PC-9 (cell line): ENCODE results near the gene ZNF556. TPM values are rescaled to one million over a fixed set of nuclear protein-coding genes. Genes with fewer than 3 reads are reported as not detected.
"Not testable (repeated sequence)": the region's sequence is repeated elsewhere in the genome, so short reads cannot be mapped to it uniquely, and the experiment has no call there.

Source experiments
- BruUV-seq: library from RNA; stranded (reverse); fragments of 400-500 nt; replicated peaks from 2 replicates; lab custom pipeline; 2021; lab: Mats Ljungman, UMichigan
- CTCF ChIA-PET: fragments of 300-600 bp; sonication (Branson Sonifier 250); formaldehyde crosslinking; loops from one replicate; lab custom pipeline; 2022; ENCODE audit warnings: antibody characterized with exemption; lab: Charles Lee
- POLR2A ChIA-PET: fragments of 300-600 bp; sonication (Branson Sonifier 250); formaldehyde crosslinking; loops from one replicate; lab custom pipeline; 2022; ENCODE audit warnings: antibody characterized with exemption; ENCODE audit not compliant: unreplicated experiment; lab: Charles Lee
- DNase-seq, 2 experiments: peaks; one replicate each; pipeline versions ENCODE4 v3.0.0 to v3.0.0-alpha.2; 2015 to 2022; ENCODE audit warnings: mixed read lengths in 1 of 2
- H2AFZ ChIP-seq: fragments of 200-600 bp; sonication (generic); 2 replicates; pipeline ENCODE4 v1.8.1; 2017; ENCODE audit warnings: antibody characterized with exemption
- H3F3A ChIP-seq: fragments of 200-600 bp; sonication (generic); 2 replicates; pipeline ENCODE4 v1.8.1; 2017; ENCODE audit warnings: antibody characterized with exemption, mild to moderate bottlenecking, low read depth; ENCODE audit not compliant: insufficient read depth
- H3K27ac ChIP-seq: fragments of 200-600 bp; sonication (generic); 2 replicates; pipeline ENCODE4 v1.6.1; 2016; ENCODE audit warnings: mixed run types
- H3K27me3 ChIP-seq: fragments of 200-600 bp; sonication (generic); 2 replicates; pipeline ENCODE4 v1.6.1; 2016; ENCODE audit warnings: low read depth, mixed run types; ENCODE audit not compliant: insufficient read depth
- H3K36me3 ChIP-seq: fragments of 200-600 bp; sonication (generic); 2 replicates; pipeline ENCODE4 v1.6.1; 2016; ENCODE audit warnings: low read depth, mixed run types
- H3K4me1 ChIP-seq: fragments of 200-600 bp; sonication (generic); replicated peaks from 2 replicates; pipeline ENCODE4 v1.6.1; 2016; ENCODE audit warnings: mixed run types; ENCODE audit not compliant: insufficient read depth
- H3K4me2 ChIP-seq: fragments of 200-600 bp; sonication (generic); 2 replicates; pipeline ENCODE4 v1.6.1; 2017; ENCODE audit warnings: mixed run types
- H3K4me3 ChIP-seq: fragments of 200-600 bp; sonication (generic); 2 replicates; pipeline ENCODE4 v1.6.1; 2016; ENCODE audit warnings: mixed run types
- H3K79me2 ChIP-seq: fragments of 200-600 bp; sonication (generic); 2 replicates; pipeline ENCODE4 v1.6.1; 2017; ENCODE audit warnings: low read depth, mixed run types
- H3K9me2 ChIP-seq: fragments of 200-600 bp; sonication (generic); 2 replicates; pipeline ENCODE4 v1.8.1; 2017; ENCODE audit warnings: mild to moderate bottlenecking; ENCODE audit not compliant: insufficient read depth
- H3K9me3 ChIP-seq: fragments of 200-600 bp; sonication (generic); 2 replicates; pipeline ENCODE4 v1.8.1; 2016; ENCODE audit warnings: low read depth; ENCODE audit not compliant: insufficient read depth
- H4K20me1 ChIP-seq: fragments of 200-600 bp; sonication (generic); 2 replicates; pipeline ENCODE4 v1.8.1; 2017; ENCODE audit not compliant: insufficient read depth
- EZH2 ChIP-seq: fragments of 200-600 bp; sonication (generic); IDR thresholded peaks from 2 replicates; pipeline ENCODE4 v1.8.0; 2017; ENCODE audit warnings: antibody characterized with exemption, low read depth
- intact Hi-C: fragments of 100-400 bp; cut with micrococcal nuclease; formaldehyde crosslinking; loops from one replicate; pipeline ENCODE4 v1.10.0; 2022; ENCODE audit not compliant: unreplicated experiment
- total RNA-seq: library from RNA; stranded (reverse); gene quantifications from 2 replicates; pipeline ENCODE4 v1.2.3, GENCODE V29; 2021
- TF ChIP-seq, protein P1 (sequence below): fragments of 200-600 bp; sonication (generic); conservative IDR thresholded peaks from 2 replicates; pipeline ENCODE4 v1.6.1; 2017; ENCODE audit warnings: mixed run types, antibody characterized with exemption, mild to moderate bottlenecking, moderate library complexity

ZNF556 gene
- total RNA-seq, 1 experiment from 2014 or later = not detected

DNA sequence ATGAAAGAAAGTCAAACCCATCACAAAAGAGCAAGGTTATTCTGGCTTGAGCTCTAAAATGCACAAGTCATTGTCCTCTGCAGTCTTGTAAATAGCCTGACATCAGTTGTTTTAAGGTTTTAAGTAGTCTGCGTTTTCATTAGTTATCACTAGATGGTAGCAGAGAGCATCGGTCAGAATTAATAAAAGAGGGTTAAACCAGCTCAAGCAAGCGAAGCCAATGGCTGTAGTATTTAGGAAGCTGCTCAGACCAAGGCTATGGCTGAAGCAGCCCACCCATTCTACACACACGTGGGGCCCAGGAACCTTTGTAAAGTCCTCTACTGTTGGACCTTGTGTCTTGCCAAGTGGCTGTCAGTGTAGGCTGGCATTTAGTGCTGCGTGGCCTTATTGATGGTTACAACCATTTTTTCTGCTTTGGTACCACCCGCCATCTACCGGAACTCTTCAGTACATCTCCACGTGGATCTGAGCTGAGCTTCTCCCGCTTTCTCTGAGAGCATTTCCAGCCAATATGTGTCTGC, 20.3 kb downstream of the ZNF556 start:
- no peak overlapping the region for H3K27ac ChIP-seq
- no TSS peak for BruUV-seq
- H3K9me2 ChIP-seq = no peaks in the 10 kb centered on the region
- no peaks in the 10 kb centered on the region for H3K9me3 ChIP-seq
- TF ChIP-seq, protein P1, sequence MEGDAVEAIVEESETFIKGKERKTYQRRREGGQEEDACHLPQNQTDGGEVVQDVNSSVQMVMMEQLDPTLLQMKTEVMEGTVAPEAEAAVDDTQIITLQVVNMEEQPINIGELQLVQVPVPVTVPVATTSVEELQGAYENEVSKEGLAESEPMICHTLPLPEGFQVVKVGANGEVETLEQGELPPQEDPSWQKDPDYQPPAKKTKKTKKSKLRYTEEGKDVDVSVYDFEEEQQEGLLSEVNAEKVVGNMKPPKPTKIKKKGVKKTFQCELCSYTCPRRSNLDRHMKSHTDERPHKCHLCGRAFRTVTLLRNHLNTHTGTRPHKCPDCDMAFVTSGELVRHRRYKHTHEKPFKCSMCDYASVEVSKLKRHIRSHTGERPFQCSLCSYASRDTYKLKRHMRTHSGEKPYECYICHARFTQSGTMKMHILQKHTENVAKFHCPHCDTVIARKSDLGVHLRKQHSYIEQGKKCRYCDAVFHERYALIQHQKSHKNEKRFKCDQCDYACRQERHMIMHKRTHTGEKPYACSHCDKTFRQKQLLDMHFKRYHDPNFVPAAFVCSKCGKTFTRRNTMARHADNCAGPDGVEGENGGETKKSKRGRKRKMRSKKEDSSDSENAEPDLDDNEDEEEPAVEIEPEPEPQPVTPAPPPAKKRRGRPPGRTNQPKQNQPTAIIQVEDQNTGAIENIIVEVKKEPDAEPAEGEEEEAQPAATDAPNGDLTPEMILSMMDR = peak; percentile 61
- no peak for TF ChIP-seq EZH2
- no peak overlapping the region for H3K4me3 ChIP-seq
- no peaks in the 10 kb centered on the region for H3K4me1 ChIP-seq
- peak in 1 of 2 experiments; percentile 58 for DNase-seq
- intact Hi-C loops = loop anchor here (5.0 kb wide), 1 partner anchor 65 kb away; no protein-coding TSS in a partner anchor
- H3F3A ChIP-seq = no peaks in the 10 kb centered on the region
- H3K4me2 ChIP-seq = no peak overlapping the region
- no peaks in the 10 kb centered on the region for H4K20me1 ChIP-seq
- CTCF ChIA-PET = interaction anchor here (0.6 to 1.2 kb wide), 2 partner anchors 63 to 619 kb away, joined by 3 to 5 read pairs; no protein-coding TSS in a partner anchor
- no peak overlapping the region for H2AFZ ChIP-seq
- no peaks in the 10 kb centered on the region for H3K79me2 ChIP-seq
- H3K36me3 ChIP-seq = no peaks in the 10 kb centered on the region
- H3K27me3 ChIP-seq = peaks cover 29% of the 10 kb centered on the region
- POLR2A ChIA-PET = no interaction called here

DNA sequence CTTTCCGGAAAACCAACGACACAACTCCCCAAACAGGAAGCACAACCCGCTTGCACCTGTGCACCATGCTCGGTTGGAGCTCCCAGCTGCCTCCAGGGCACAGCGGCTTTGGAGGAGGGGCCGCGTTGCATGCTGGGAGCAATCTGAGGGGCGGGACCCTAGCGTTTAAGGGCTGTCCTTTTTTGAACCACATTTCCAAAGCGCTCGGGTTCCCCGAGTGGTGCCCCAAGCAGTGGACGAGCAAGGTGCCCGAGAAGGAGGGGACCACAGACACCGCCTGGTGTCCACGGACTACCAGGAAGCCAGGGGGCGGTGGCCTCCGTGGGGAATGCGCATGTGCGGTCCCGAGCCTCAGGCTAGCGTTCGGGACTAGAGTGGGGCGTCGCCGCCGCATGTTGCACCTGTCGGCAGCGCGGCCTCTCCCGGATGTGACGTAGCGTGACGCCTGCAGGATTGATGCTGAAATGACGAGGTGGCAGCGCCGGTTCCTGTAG, 21.6 kb downstream of the ZNF556 start:
- Histone ChIP-seq H3K4me3 (peak overlapping the region; percentile 29; the same call in 1 of the 2 replicates), H3K9me2 (no peaks in the 10 kb centered on the region), H3K36me3 (no peaks in the 10 kb centered on the region), H3K27me3 (peaks cover 20% of the 10 kb centered on the region), H3K9me3 (no peaks in the 10 kb centered on the region), H3K79me2 (no peaks in the 10 kb centered on the region), H3K4me1 (no peaks in the 10 kb centered on the region), H3K4me2 (peak overlapping the region; percentile 42), H2AFZ (no peak overlapping the region), H3K27ac (no peak overlapping the region), H4K20me1 (no peaks in the 10 kb centered on the region), H3F3A (no peaks in the 10 kb centered on the region)
- no peak for TF ChIP-seq EZH2
- TF ChIP-seq, protein P1 = no peak
- peak in 1 of 2 experiments; percentile 38 for DNase-seq
- ChIA-PET POLR2A (no interaction called here), CTCF (no interaction called here)
- intact Hi-C loops = loop anchor here (5.0 kb wide), 1 partner anchor 64 kb away; no protein-coding TSS in a partner anchor
- no TSS peak for BruUV-seq

DNA sequence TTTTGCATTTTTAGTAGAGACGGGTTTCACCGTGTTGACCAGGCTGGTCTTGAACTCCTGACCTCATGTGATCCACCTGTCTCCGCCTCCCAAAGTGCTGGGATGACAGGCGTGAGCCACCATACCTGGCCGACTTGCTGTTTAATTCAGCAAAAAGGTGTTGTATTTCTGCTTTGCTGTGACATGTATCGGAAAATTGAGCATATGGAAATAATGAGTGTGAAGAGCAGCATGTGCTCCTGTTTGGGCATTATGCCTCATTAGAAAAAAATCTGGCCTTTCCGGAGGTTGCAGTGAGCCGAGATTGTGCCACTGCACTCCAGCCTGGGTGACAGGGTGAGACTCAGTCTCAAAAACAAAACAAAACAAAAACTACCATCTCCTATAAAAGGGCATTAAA, 23.4 kb downstream of the ZNF556 start:
- H3K4me2 ChIP-seq, POLR2A ChIA-PET, H3K27ac ChIP-seq, H4K20me1 ChIP-seq, H3K4me3 ChIP-seq, intact Hi-C loops, H2AFZ ChIP-seq, H3K9me3 ChIP-seq, H3K79me2 ChIP-seq, H3F3A ChIP-seq, CTCF ChIA-PET, H3K27me3 ChIP-seq, H3K9me2 ChIP-seq, DNase-seq, BruUV-seq, H3K4me1 ChIP-seq, H3K36me3 ChIP-seq: not testable (repeated sequence)
